HG03575 (cell line): ENCODE results near the gene DMD.
"Not testable (repeated sequence)": the region's sequence is repeated elsewhere in the genome, so short reads cannot be mapped to it uniquely, and the experiment has no call there.

Source experiments
- ATAC-seq: cut with Tn5 transposase; IDR thresholded peaks from one replicate; pipeline ENCODE4 v1.9.1; 2021; ENCODE audit not compliant: unreplicated experiment, insufficient number of reproducible peaks, low FRiP score; ENCODE audit errors: extremely low read depth

The DMD gene

DNA sequence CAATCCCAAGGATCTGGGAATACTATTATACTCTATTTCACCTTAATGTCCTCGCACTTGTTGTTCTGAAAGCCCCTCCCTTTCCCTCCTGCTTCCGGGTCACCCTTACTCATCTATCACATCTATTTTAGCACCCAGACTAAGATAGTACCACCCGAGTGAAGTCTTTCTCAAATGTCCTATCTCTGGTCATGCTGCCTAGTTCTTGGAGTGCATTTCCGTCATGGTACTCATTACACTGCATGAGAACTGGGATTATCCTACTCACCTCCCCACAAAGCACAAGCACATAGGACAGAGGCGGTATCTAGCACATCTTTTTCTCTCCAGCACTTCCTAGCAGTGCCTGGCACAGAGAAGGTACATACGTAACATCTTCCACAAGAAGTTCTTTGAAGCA lies 1195.2 kb downstream of the DMD start:
- no peak for ATAC-seq

DNA sequence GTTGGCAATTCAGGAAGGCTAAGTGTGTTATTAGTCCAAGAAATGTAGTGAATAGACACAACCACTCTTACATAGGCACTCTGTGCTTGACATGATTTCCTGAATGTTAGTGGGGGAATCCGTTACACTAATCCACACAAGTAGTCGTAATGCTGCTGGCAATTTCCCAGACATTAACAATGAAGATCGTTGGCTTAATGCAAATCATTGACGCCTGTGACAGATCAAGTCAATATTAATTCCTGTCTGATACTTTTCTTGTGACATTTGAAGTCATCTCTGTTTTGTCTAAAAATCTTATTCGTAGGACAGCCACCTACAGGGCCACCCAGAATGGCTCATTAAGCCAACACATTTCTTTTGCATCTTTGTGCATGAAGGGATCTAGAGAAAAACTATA lies 1200.4 kb downstream of the DMD start:
- ATAC-seq, result no peak

DNA sequence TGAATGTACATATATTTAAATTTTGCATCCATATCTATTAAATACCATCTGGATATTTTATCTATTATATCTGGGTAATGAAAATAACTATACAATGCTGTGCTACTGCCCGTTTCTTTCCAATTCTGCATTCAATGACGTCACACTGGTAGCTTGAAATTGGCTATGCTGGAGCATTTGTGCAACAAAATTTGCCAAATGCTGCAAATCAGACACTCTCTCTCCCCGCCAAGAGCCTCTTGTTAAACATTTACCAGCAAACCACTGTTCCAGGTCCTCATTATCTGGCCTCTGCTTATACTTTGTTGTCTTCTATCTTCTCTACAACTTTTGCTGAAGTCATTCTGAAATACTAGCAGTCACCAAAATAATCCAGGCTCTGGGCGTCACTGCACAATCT lies 1201.1 kb downstream of the DMD start:
- no peak for ATAC-seq

DNA sequence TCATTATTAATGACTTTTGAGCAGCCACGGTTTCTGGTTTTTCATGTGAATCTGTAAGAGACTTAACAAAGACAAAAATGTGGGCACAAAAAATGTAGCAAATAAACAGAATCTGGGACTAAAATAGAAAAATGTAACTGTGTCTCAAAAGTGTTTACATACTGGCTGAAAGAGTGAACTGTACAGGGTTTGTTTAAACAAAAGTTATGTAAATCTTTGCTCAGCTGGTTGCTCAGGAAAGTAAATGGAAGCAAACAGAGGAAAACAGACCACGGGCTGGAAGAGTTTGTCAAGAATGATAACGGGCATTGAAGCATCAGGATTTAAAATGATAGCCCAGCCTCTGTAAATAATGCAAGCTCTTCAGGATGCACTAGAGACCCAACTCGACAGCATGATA lies 1217.7 kb downstream of the DMD start:
- no peak for ATAC-seq

DNA sequence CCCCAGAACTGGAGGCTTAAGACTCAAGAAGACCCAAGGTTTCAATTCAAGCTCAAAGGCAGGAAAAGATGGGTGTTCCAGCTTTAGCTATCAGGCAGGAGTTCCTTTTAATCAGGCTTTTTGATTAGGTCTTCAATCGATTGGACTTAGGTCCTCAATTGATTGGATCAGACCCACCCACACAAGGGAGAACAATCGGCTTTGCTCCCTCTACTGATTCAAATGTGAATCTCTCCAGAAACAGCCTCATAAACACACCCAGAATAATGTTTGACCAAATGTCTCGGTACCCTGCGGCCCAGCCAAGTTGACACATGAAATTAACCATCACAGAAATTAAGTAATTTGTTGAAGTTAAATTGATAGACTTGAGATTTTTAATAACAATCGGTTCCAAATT lies 1222.4 kb downstream of the DMD start:
- ATAC-seq, result no peak

DNA sequence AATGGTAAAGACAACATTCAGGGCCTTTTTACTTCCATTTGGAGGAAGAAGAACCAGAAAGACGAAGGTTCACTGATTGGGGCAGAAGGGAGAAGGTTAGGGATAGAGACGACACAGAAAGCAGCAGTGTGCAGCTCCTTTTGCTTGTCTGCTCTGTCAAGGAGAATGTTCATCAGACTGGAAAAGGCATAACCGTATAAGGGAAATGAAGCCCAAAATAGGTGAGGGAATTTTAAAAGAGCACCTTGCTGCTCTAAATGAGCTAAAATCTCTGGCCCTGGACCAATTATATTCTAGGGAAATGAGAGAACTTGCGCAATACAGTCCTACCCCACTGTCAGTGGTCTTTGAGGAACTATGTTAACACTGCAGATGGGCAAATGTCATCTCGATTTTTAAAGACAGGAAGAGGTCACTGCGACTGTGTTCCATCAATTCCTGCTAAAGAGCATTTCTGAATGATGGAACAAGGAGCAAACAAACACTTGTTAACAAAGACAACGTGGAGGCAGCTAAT lies 1229.7 kb downstream of the DMD start:
- no peak for ATAC-seq

DNA sequence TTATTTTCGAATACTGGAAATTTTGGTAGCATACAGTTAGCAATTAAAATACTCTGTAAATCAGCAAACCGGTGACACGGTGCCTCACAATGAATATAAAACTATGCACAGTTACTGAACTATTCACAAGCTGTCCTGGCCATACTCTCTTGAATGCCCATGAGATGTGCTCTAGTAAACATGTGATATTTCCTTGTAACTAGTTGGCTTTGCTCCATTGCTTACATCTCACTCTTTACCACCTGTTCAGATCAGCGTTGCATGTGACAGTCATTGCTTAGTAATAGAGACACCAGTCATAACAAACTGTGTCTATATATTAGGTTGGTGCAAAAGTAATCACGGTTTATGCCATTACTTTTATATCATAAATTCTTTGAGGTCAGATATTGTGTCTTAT lies 1241.6 kb downstream of the DMD start:
- ATAC-seq, result no peak

DNA sequence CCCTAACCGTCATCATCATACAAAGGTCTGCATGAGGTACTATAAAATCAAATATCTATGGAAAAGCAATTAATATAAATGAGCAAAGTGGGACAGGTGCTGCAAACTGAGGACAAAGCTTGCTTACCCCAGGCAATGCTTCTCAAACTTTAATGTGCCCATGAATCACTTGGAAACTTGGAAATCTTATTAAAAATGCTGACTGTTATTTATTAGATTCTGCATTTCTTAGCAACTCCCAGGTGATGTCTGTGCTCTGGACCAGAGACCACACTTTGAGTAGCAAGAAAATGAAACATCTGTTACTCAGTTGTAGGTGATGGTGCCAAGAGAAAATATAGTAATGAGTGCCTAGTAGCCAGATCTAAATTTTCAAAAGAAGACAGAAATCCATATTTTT lies 1249.1 kb downstream of the DMD start:
- ATAC-seq, result no peak

DNA sequence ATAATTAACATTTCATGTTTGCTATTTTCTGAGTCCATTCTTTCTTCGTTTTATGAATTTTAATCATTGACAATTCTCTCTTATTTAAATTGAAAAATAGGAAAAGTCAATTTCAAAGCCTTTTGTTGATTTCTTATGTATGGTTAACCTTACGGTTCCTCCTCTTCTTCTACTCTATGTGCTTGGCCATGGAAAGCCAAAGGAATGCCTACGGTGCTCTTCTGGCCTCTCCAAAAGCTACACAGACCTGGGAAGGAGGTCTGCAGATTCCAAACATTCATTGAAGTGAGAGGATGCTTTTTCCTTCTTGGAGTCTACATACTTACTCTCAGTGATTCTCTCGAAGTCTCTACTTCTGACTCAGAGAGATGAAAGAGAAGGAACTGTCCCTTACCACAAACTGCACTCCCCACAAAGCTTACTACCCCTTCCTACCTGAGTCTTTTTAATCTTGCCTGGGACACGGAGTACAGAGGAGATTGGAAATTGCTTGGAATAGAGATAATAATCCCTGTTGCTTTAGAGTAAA lies 1276.4 kb downstream of the DMD start:
- ATAC-seq, result no peak

DNA sequence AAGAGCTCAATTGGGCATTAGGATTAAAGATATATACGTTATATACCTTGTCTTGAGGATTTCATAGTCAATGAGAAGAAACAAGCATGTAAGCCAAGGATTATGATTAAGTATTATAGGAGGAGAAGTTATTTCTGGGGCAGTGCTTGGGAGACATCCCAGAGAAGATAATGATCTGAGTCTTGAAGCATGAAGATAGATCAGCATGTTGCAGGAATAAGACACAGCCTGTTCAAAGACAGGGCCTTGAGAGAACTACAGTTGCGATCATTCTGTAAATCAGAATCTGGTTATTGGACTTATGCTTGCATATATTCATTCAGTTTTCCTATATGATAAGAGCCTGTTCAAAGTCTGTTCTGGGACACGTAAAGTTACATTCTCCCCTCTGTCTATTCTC lies 1277.3 kb downstream of the DMD start:
- ATAC-seq, result no peak

DNA sequence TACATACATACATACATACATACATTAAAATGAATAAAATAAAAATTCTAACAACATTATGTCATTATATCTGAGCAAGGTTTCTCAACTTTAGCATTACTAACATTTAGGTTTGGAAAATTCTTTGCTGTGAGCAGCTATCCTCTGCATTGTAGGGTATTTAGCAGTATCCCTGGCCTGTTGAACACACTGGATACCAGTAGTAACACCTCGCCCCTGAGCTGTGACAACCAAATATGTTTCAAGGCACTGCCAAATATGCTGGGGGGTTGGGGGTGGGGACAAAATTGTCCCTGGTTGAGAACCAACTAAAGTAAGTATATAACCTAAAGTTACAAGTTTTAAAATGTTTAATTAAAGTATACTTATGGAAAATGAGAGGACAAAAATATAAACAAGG lies 1278.6 kb downstream of the DMD start:
- ATAC-seq, result no peak

DNA sequence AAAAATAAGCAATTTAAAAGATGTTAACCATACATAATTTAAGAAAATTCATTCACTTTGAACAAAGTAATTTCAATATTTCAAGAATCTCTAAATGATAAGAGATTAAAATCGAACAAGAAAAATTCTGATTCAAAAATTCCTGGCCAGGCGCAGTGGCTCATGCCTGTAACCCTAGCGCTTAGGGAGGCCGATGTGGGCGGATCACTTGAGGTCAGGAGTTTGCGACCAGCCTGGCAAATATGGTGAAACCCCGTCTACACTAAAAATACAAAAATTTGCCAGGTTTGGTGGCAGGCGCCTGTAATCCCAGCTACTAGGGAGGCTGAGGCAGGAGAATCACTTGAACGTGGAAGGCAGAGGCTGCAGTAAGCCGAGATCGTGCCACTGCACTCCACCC lies 1279.0 kb downstream of the DMD start:
- not testable (repeated sequence) for ATAC-seq

DNA sequence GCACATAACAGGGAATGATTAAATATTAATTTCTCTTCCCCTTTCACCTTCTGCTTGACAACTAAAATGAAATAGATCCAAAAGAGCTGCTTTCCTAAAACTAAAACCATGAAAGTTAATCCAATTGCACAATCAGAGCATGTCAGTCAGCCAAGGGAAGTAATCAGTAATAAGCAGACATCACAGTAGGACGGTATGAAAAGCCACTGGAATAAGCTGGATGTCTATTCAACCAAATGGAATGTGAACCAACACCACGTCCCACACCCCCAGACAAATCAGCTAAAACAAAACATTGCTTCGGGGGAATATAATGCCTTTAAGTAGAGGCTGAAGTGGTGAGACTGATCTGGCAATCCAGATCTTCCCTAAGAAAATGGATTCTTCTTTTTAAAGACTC lies 1280.1 kb downstream of the DMD start:
- ATAC-seq, result no peak

DNA sequence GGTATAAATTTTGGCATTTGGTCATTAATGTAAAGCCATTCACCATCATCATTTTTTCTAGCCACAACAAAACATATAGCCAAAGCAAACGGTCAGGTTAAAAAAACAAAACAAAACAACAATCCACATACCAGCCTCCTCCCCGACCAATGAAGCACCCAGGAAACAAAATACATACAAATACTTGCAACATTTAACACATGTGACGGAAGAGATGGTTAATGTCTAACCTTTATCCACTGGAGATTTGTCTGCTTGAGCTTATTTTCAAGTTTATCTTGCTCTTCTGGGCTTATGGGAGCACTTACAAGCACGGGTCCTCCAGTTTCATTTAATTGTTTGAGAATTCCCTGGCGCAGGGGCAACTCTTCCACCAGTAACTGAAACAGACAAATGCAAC lies 1282.0 kb downstream of the DMD start:
- ATAC-seq, result no peak

DNA sequence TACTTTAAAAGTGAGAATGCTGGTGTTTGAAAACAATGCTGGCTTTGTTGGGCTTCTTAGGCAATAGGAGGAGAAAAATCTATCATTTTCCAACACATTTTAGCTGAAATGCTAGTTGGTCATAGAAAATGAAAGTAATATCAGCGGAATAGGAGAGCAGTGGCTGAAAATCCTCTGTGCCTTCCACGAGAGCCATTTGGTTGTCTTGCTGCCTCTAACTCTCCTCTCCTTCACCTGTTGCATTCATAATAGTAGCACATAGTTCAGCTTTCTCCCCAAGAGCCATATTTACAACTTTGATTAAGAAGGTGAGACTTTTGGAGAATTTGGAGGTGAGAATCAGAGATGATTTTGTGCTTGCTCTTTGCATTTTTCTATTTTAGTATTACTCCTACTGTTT lies 1290.1 kb downstream of the DMD start:
- no peak for ATAC-seq

DNA sequence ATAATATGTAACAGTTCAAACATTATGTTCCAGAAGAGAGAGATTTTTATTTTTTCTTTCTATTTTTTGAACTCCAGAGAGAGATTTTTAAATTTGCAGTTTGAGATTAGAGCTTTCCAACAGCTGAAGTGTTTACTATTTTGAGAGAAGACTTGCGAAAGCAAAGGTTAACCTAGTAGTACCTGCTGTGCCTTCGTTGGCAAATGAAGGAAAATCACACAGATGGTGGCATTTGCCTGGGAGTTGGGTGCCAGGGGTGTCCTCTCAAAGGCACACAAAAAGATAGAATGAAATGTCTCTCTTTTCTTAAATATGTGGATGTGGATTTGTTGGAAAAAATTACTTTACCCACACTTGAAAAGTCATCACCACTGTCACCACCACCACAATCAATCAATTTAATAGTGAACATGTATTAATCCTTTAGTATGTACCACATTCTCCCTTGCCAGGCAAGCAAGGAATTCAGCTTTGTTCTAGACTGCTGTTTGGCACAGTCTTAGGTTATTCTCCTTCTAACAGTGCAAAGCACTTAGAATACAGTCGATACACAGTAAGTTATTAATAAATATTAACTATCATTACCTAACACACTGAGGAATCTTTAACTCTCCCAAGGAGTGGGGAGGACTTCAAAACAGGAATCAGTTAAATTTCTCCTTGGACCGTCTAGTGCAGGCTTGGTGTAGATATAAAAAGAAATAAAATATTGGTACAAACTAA lies 1301.3 kb downstream of the DMD start:
- no peak for ATAC-seq

DNA sequence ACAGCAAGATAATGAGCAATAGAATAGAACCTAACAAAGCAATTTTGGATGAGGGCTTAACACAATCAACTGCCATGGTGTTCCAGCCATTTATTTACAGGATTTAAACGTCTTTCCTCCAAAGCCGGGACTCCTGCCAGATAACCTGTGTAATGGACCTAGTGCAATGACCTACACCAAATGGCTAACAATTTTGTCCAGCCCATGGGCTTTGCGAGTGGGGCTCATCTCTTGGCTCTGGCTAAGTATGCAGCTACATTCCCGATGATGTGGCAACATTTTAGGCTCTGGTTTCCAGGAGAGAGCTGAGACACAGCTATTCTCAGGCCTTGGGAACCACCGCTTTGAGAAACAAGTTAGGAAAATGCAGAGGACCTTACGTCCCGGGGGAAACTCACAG lies 1317.2 kb downstream of the DMD start:
- no peak for ATAC-seq

DNA sequence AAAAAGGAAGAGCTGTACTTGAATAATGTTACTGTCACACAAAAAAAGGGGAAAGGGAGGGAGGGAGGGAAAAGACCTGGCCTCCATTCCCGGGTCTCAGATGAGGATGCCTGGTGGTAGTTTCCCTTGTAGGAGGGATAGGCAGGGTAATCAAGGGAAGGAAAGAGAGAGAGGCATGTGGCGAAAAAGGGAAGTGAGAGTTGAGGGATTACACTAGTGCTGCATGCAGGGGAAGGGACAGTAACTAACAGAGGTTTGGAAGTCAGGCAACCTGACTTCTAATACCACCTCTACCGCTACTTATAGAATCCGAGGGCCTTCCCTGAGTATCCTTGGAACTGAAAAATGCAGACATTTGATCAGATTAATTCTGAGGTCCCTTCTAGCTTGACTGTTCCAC lies 1317.8 kb downstream of the DMD start:
- no peak for ATAC-seq

DNA sequence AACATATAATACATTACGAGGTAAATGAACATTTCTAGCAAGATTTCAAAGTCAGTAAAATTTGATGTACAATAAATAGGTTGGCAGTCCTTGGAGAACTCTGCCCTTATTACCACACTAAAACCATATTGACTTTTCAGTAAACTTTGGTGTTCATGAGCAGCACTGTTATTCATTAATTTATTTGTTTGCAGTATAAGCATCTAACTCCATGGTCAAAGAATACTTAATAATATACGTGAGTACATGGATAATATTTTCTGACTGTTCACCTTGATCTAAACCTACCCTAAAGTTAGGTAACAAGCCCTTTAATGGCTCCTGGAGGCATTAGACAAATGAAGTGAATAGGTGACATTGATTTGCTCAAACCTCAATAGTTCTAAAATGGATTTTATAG lies 1322.3 kb downstream of the DMD start:
- ATAC-seq, result no peak

DNA sequence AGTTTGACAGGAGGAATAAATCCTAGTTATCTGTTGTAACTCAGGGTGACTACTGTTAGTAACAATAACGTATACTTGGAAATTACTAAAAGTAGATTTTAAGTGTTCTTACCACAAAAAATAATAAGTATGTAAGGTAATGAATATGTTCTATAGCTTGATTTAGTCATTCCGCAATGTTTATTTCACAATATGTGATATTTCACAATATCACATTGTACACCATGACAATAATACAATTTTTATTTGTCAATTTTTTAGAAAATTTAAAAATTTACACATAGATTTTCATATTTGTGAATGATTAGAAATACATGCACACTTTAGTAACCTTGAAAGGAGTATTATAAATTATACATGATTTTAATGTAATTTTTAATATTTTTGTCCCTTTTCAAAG lies 1326.8 kb downstream of the DMD start:
- no peak for ATAC-seq

DNA sequence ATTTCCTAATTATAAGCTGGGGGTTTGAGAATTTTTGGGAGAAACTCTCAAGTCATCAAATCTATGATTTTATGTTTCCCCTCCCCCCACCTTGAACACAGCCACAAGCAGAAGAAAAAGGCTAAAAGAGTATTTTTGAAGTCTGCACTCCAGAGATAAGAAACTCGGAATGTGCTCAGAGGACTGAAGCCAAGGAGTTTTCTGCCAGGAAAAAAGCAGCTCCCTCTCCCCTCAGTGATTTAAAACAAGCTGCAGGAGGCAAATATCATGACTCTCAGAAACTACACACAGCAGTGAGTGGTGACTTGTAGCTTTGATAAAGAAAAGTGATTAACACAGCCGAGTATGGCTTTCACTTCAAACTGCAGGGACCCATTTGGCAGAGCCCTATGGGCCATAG lies 1339.3 kb downstream of the DMD start:
- no peak for ATAC-seq
